ENCODE data around the gene WBP4. TPM values are rescaled to one million over a fixed set of nuclear protein-coding genes. Genes with fewer than 3 reads are reported as not detected.
A peak's percentile ranks its signal among the peaks of the same experiment; 100 is the strongest.

Gene WBP4
- polyA plus RNA-seq, 4 donors = 9.1 to 17.9 (median 13.0) TPM

DNA sequence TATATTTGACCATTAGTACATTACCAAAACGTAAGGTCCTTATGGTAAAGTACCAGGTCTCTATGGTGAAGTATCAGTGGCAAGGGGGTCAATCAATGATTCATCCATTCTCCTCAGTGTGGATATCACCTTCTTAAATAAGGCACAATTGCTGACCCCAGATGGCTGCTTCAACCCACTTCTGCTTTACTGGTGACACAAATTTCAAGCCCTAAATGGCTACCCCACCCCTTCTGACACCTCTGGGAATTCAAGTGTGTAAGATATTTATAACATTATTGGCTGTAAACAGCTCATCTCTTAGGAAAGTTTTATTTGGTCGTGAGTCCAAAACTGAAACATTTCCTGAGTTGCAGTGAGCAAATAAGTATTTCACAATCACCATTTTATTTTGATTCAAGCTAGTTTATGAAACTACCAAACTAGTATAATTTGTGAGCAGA lies 7.9 kb upstream of the WBP4 start:
- no peaks in the 10 kb centered on the region for H3K27me3 ChIP-seq (ENCODE audit: control insufficient read depth in 3 of 3, insufficient read depth in 3 of 3, low read length in 3 of 3)
- DNase-seq = peak in 1 of 2 donors; percentile 31
- H3K4me1 ChIP-seq (ENCODE audit: control insufficient read depth in 3 of 3, insufficient read depth in 2 of 3, low read depth in 1 of 3, low read length in 2 of 3) = peaks cover 2 to 35% (median 22%) of the 10 kb centered on the region in 3 donors
- H3K36me3 ChIP-seq (ENCODE audit: control insufficient read depth in 3 of 3, insufficient read depth in 2 of 3, low read depth in 1 of 3, low read length in 3 of 3) = peaks cover 0 to 6% (median 2%) of the 10 kb centered on the region in 3 donors
- H3K27ac ChIP-seq (ENCODE audit: low read depth in 1 of 3, low read length in 2 of 3) = peak overlapping the region in 2 of 3 donors; percentile 21 to 78
- H3K9me3 ChIP-seq (ENCODE audit: control insufficient read depth in 2 of 2, insufficient read depth in 1 of 2, low read depth in 1 of 2, low read length in 1 of 2) = peaks cover 0 to 7% of the 10 kb centered on the region in 2 donors
- FAIRE-seq = no peak
- WGBS, 3 donors = 39 to 44% (median 42%) methylated on average over 2 of the region's 2 CpGs
- H3K4me3 ChIP-seq (ENCODE audit: low read depth in 1 of 3, low read length in 3 of 3) = no peak overlapping the region

DNA sequence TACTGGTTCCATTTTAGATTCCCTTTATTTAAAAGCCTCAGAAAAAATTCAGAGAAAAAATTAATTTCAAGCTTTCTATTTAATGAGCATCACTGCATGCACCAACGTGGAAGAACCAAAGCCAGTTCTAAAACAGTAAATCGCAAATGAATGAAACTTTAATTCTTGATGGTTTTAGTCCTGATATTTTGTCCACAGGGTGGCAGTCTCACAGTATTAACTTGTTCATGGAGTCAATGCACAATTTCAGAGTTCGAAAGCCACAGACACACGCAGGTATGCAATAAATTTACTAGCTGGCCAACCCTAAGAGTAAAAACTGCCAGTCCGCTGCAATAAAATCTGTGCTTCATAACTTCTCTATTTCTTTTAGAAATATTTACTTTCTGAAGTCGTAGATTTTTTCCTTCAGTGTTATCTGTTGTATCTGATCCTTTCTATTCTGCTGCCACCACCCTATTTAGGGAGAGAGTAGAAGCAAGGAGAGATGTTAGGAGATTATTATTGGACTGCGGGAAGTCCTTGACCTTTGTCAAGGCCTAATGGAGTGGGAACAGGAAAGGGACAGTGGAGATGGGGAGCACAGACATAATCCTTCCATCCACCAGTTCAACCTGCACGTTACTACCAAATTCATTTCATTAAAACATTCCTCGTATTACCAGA lies 7.0 kb upstream of the WBP4 start:
- Histone ChIP-seq H3K4me3 (ENCODE audit: low read depth in 1 of 3, low read length in 3 of 3) (no peak overlapping the region), H3K9me3 (ENCODE audit: control insufficient read depth in 2 of 2, insufficient read depth in 1 of 2, low read depth in 1 of 2, low read length in 1 of 2) (no peaks in the 10 kb centered on the region), H3K36me3 (ENCODE audit: control insufficient read depth in 3 of 3, insufficient read depth in 2 of 3, low read depth in 1 of 3, low read length in 3 of 3) (peaks cover 0 to 7% (median 0%) of the 10 kb centered on the region in 3 donors), H3K27ac (ENCODE audit: low read depth in 1 of 3, low read length in 2 of 3) (peak overlapping the region in 2 of 3 donors; percentile 59 to 60), H3K27me3 (ENCODE audit: control insufficient read depth in 3 of 3, insufficient read depth in 3 of 3, low read length in 3 of 3) (no peaks in the 10 kb centered on the region), H3K4me1 (ENCODE audit: control insufficient read depth in 3 of 3, insufficient read depth in 2 of 3, low read depth in 1 of 3, low read length in 2 of 3) (peaks cover 2 to 40% (median 27%) of the 10 kb centered on the region in 3 donors)
- 21 to 44% (median 28%) methylated on average over 9 of the region's 9 CpGs for WGBS, 3 donors
- DNase-seq (peak; percentile 80 to 82), FAIRE-seq (no peak)

DNA sequence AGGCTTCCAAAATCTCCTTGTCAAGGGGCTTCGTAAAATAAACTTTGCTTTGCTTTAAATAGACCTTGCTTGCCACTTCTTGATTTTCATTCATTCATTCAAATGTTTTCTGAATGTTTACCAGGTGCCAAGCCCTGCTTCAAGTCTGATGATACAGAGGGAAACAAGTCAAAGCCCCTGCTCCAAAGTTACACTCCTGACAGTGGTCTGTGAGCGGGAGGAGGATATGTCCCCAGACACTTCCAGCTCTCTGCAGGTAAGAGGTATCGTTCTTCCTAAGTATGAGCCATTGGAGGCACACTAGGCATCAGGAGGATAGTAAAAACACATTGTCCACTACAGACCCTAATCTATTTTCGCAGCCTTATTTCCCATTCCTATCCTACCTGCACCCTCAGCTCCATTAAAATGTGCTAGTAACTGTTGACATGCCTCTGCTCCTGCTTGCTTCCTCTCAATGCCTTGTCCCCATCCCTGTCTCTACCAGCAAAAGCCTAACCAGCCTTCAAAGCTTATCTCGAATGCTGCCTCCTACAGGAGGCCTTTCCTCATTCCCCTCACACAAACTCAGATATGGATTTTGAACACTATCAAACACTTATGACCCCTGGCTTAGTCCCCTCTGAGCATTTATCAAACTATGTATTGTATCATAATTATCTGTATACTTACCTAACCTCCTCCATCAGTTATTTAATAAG lies 6.2 kb upstream of the WBP4 start:
- 74 to 83% (median 78%) methylated on average over 5 of the region's 5 CpGs for WGBS, 3 donors
- Histone ChIP-seq H3K27ac (ENCODE audit: low read depth in 1 of 3, low read length in 2 of 3) (peak overlapping the region in 2 of 3 donors; percentile 12 to 60), H3K4me3 (ENCODE audit: low read depth in 1 of 3, low read length in 3 of 3) (no peak overlapping the region), H3K27me3 (ENCODE audit: control insufficient read depth in 3 of 3, insufficient read depth in 3 of 3, low read length in 3 of 3) (no peaks in the 10 kb centered on the region), H3K36me3 (ENCODE audit: control insufficient read depth in 3 of 3, insufficient read depth in 2 of 3, low read depth in 1 of 3, low read length in 3 of 3) (peaks cover 0 to 7% (median 0%) of the 10 kb centered on the region in 3 donors), H3K9me3 (ENCODE audit: control insufficient read depth in 2 of 2, insufficient read depth in 1 of 2, low read depth in 1 of 2, low read length in 1 of 2) (no peaks in the 10 kb centered on the region), H3K4me1 (ENCODE audit: control insufficient read depth in 3 of 3, insufficient read depth in 2 of 3, low read depth in 1 of 3, low read length in 2 of 3) (peaks cover 2 to 40% (median 27%) of the 10 kb centered on the region in 3 donors)
- FAIRE-seq = no peak
- peak in 1 of 2 donors; percentile 33 for DNase-seq

DNA sequence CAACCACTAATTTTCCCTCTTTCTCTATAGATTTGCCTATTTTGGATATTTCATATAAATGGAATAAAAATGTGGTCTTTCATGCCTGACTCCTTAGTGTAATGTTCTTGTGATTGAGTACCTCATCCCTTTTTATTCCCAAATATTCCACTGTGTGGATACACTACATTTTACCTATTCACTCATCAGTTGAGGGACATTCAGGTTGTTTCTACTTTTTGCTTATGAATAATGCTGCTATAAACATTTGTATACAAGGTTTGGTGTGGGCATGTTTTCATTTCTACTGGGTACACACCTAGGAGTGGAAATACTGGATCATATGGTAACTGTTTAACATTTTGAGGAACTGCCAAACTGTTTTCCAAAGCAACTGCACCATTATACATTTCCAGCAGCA lies 5.1 kb upstream of the WBP4 start:
- Histone ChIP-seq H3K27ac (ENCODE audit: low read depth in 1 of 3, low read length in 2 of 3) (no peak overlapping the region), H3K4me1 (ENCODE audit: control insufficient read depth in 3 of 3, insufficient read depth in 2 of 3, low read depth in 1 of 3, low read length in 2 of 3) (peaks cover 2 to 40% (median 27%) of the 10 kb centered on the region in 3 donors)
- no peak for FAIRE-seq

DNA sequence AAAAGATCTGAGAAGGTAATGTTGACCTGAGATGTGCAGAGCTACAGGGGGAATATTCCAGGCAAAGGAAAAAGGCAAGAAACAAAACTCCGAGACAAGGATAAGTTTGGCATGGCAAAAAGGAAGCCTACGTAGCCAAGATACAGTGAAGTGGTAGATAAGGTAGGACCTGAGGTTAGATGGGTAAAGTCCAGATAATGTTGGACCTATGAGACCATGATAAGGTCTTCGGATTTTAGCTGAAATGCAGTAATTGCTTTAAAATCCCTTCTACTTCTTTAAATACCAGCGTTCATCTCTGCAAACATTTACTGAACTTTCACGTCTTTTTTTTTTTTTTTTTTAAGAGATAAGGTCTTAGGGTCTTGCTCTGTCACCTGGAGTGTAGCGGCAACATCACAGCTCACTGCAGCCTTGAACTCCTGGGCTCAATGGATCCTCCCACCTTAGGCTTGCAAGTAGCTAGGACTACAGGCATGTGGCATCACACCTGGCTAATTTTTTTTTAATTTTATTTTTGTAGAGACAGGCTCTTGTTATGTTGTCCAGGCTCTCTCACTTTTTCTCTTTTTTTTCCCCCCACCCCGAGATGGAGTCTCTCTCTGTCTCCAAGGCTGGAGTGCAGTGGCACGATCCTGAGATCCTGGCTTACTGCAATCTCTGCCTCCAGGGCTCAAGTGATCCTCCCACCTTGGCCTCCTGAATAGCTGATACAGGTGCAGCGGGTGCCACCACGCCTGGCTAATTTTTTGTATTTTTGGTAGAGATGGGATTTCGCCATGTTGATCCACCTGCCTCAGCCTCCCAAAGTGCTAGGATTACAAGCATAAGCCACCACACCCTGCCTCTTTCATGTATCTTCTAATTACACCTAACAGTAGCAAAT lies 4.2 kb upstream of the WBP4 start:
- no peaks in the 10 kb centered on the region for H3K27me3 ChIP-seq (ENCODE audit: control insufficient read depth in 3 of 3, insufficient read depth in 3 of 3, low read length in 3 of 3)
- WGBS, 3 donors = 27 to 69% (median 48%) methylated on average over 11 of the region's 11 CpGs
- peaks cover 2 to 40% (median 27%) of the 10 kb centered on the region in 3 donors for H3K4me1 ChIP-seq (ENCODE audit: control insufficient read depth in 3 of 3, insufficient read depth in 2 of 3, low read depth in 1 of 3, low read length in 2 of 3)
- FAIRE-seq = no peak
- DNase-seq = peak; percentile 47 to 71
- peaks cover 0 to 3% (median 0%) of the 10 kb centered on the region in 3 donors for H3K36me3 ChIP-seq (ENCODE audit: control insufficient read depth in 3 of 3, insufficient read depth in 2 of 3, low read depth in 1 of 3, low read length in 3 of 3)
- peak overlapping the region in 2 of 3 donors; percentile 12 to 23 for H3K4me3 ChIP-seq (ENCODE audit: low read depth in 1 of 3, low read length in 3 of 3)
- H3K9me3 ChIP-seq (ENCODE audit: control insufficient read depth in 2 of 2, insufficient read depth in 1 of 2, low read depth in 1 of 2, low read length in 1 of 2) = no peaks in the 10 kb centered on the region
- peak overlapping the region in 1 of 3 donors; percentile 26 for H3K27ac ChIP-seq (ENCODE audit: low read depth in 1 of 3, low read length in 2 of 3)

More for the DNA sequence above, 5.1 kb upstream of the WBP4 start:
- Histone ChIP-seq H3K36me3 (ENCODE audit: control insufficient read depth in 3 of 3, insufficient read depth in 2 of 3, low read depth in 1 of 3, low read length in 3 of 3) (peaks cover 0 to 3% (median 0%) of the 10 kb centered on the region in 3 donors), H3K4me3 (ENCODE audit: low read depth in 1 of 3, low read length in 3 of 3) (no peak overlapping the region), H3K9me3 (ENCODE audit: control insufficient read depth in 2 of 2, insufficient read depth in 1 of 2, low read depth in 1 of 2, low read length in 1 of 2) (no peaks in the 10 kb centered on the region), H3K27me3 (ENCODE audit: control insufficient read depth in 3 of 3, insufficient read depth in 3 of 3, low read length in 3 of 3) (no peaks in the 10 kb centered on the region)
- DNase-seq = no peak

DNA sequence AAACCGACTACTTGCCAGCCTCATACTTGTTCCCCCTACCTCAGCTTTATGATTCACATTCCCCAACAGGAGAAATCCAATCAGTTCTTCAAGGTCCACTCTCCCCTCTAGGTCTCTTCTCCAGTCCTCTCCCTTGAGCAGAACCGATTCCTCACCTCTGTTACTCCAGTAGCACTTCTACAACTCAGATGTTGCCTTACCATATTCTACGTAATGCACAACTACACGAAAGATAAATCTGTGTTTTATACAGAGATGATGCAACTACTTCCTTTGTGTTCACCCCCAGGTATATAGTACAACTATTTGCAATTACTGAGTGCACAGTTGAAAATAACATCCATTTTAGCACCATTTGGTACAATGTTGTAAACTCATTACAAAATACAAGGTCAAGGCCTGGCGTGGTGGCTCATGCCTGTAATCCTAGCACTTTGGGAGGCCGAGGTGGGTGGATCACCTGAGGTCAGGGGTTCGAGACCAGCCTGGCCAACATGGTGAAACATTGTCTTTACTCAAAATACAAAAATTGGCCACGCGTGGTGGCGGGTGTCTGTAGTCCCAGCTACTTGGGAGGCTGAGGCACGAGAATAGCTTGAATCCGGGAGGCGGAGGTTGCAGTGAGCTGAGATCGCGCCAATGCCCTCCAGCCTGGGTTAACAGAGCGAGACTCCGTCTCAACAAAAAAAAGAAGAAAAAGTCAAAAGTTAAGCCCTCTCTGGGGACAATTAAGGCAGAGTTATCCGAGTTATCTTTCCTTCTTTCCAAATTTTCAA lies 2.8 kb upstream of the WBP4 start:
- Histone ChIP-seq H3K27me3 (ENCODE audit: control insufficient read depth in 3 of 3, insufficient read depth in 3 of 3, low read length in 3 of 3) (no peaks in the 10 kb centered on the region), H3K9me3 (ENCODE audit: control insufficient read depth in 2 of 2, insufficient read depth in 1 of 2, low read depth in 1 of 2, low read length in 1 of 2) (no peaks in the 10 kb centered on the region), H3K36me3 (ENCODE audit: control insufficient read depth in 3 of 3, insufficient read depth in 2 of 3, low read depth in 1 of 3, low read length in 3 of 3) (peaks cover 0 to 3% (median 0%) of the 10 kb centered on the region in 3 donors), H3K4me1 (ENCODE audit: control insufficient read depth in 3 of 3, insufficient read depth in 2 of 3, low read depth in 1 of 3, low read length in 2 of 3) (peaks cover 2 to 40% (median 27%) of the 10 kb centered on the region in 3 donors), H3K27ac (ENCODE audit: low read depth in 1 of 3, low read length in 2 of 3) (peak overlapping the region; percentile 43 to 100 (median 46)), H3K4me3 (ENCODE audit: low read depth in 1 of 3, low read length in 3 of 3) (peak overlapping the region in 2 of 3 donors; percentile 69 to 75)
- 38 to 75% (median 44%) methylated on average over 18 of the region's 18 CpGs for WGBS, 3 donors
- DNase-seq = peak; percentile 24 to 35
- no peak for FAIRE-seq

DNA sequence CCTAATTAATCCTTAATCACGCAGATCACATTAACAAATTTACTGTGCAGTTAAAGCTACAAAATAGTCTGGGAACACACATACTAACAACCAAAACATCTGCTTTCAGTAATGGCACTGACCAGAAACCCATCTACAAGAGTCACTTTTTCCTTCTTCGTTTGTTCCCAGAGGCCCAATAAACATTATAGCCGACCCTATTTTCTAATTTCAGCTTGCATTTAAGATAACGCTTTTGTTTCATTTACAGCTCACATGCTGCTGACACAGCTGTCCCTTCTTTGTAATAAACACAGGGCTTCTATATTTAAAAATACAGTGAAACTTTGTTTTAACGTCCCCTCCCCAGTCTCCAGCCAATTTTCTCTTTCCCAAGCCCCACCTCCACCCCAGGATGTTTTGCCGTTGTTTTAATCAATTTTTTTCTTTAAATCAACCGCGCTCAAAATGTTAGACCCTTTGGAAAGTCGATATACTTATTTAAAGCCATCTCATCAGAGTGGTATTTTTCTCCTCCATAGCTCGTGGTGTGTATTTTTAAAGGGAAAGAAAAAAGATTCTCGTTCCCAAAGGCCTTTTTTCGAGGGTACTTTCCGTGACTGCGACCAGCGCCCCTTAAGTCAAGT lies 1.7 kb upstream of the WBP4 start:
- DNase-seq = peak in 1 of 2 donors; percentile 24
- Histone ChIP-seq H3K27ac (ENCODE audit: low read depth in 1 of 3, low read length in 2 of 3) (peak overlapping the region; percentile 87 to 100 (median 100)), H3K36me3 (ENCODE audit: control insufficient read depth in 3 of 3, insufficient read depth in 2 of 3, low read depth in 1 of 3, low read length in 3 of 3) (peaks cover 0 to 3% (median 0%) of the 10 kb centered on the region in 3 donors), H3K27me3 (ENCODE audit: control insufficient read depth in 3 of 3, insufficient read depth in 3 of 3, low read length in 3 of 3) (no peaks in the 10 kb centered on the region), H3K4me3 (ENCODE audit: low read depth in 1 of 3, low read length in 3 of 3) (peak overlapping the region; percentile 69 to 79 (median 75)), H3K4me1 (ENCODE audit: control insufficient read depth in 3 of 3, insufficient read depth in 2 of 3, low read depth in 1 of 3, low read length in 2 of 3) (peaks cover 2 to 42% (median 25%) of the 10 kb centered on the region in 3 donors), H3K9me3 (ENCODE audit: control insufficient read depth in 2 of 2, insufficient read depth in 1 of 2, low read depth in 1 of 2, low read length in 1 of 2) (no peaks in the 10 kb centered on the region)
- no peak for FAIRE-seq
- WGBS, 3 donors = 1 to 2% (median 2%) methylated on average over 15 of the region's 15 CpGs
